ENCODE measurements around the gene PARP14. TPM values are rescaled to one million over a fixed set of nuclear protein-coding genes. Genes with fewer than 3 reads are reported as not detected.

The PARP14 gene
- total RNA-seq, 1 experiment from 2014 or later: 17.4 TPM

- Histone ChIP-seq H4K20me1 (ENCODE audit: control insufficient read depth, insufficient read depth, insufficient read length) (no peaks in the 10 kb centered on the region), H3K14ac (ENCODE audit: insufficient read depth, low read length) (no peak overlapping the region), H2BK120ac (ENCODE audit: low read depth, low read length, poor library complexity, severe bottlenecking) (no peak overlapping the region), H3K79me1 (ENCODE audit: insufficient read depth, low read depth, low read length, poor library complexity, severe bottlenecking) (no peaks in the 10 kb centered on the region), H2BK12ac (ENCODE audit: insufficient read length, low read depth, low read length) (no peak overlapping the region), H3K23me2 (ENCODE audit: insufficient read length, low read depth, low read length, poor library complexity, severe bottlenecking) (no peaks in the 10 kb centered on the region), H3K4me1 (ENCODE audit: insufficient read depth, low read length) (no peaks in the 10 kb centered on the region), H3K4me2 (ENCODE audit: insufficient read depth, insufficient read length, low read length) (no peak overlapping the region), H2AFZ (ENCODE audit: low read length) (no peak overlapping the region), H3K56ac (ENCODE audit: insufficient read length, low read depth, low read length) (no peak overlapping the region), H2BK5ac (ENCODE audit: insufficient read length, low read length) (no peak overlapping the region), H4K5ac (ENCODE audit: insufficient read length, low read depth, low read length) (no peak overlapping the region), H2BK15ac (ENCODE audit: low read depth, low read length) (no peak overlapping the region), H3T11ph (ENCODE audit: low read length) (no peak overlapping the region), H3K9ac (ENCODE audit: extremely low read depth, insufficient read length, low read length) (no peak overlapping the region), H3K18ac (ENCODE audit: insufficient read length, low read depth, low read length) (no peak overlapping the region), H2BK20ac (ENCODE audit: low read depth, low read length, poor library complexity, severe bottlenecking) (no peak overlapping the region), H3K27me3 (ENCODE audit: insufficient read depth, low read length) (no peaks in the 10 kb centered on the region), H3K4ac (ENCODE audit: low read depth, low read length) (no peak overlapping the region), H3K9me3 (ENCODE audit: control insufficient read depth, low read depth, low read length) (no peaks in the 10 kb centered on the region), H4K91ac (ENCODE audit: insufficient read length, low read depth, low read length) (no peak overlapping the region), H3K27ac (ENCODE audit: insufficient read length, low read depth, low read length) (no peak overlapping the region), H2AK5ac (ENCODE audit: insufficient read length, low read length) (no peak overlapping the region), H3K23ac (ENCODE audit: insufficient read length, low read depth, low read length) (no peak overlapping the region), H3K79me2 (ENCODE audit: insufficient read depth, low read length) (no peaks in the 10 kb centered on the region), H4K8ac (replicated peaks; ENCODE audit: insufficient read length, low read depth, low read length) (no peak overlapping the region)
- Mint-ChIP-seq H3K27me3 (ENCODE audit: low read depth) (no peaks in the 10 kb centered on the region), H3K4me3 (no peak overlapping the region), H3K9me3 (no peaks in the 10 kb centered on the region), H3K36me3 (ENCODE audit: insufficient read depth in 1 of 3, low read depth in 3 of 3) (peaks cover 0 to 6% (median 0%) of the 10 kb centered on the region in 3 experiments; a peak in 2 of 7 replicates), H3K27ac (no peak overlapping the region), H3K4me1 (peaks cover 0 to 11% of the 10 kb centered on the region in 2 experiments; a peak in 3 of 4 replicates)
- TF ChIP-seq CTCF (conservative IDR thresholded peaks at IDR 0.05): no peak
- DNase-seq: no peak
- WGBS (ENCODE audit: extremely low coverage, insufficient read length, low lambda C conversion rate): no CpG with 5 or more reads among the region's 3 CpGs
These were observed 85.8 kb downstream of the PARP14 start for GRCh38 chr3:122766430-122766829.
